HG03342 (cell line): ENCODE results near the gene MKLN1.
"Not testable (repeated sequence)": the region's sequence is repeated elsewhere in the genome, so short reads cannot be mapped to it uniquely, and the experiment has no call there.

ENCODE experiments used
- ATAC-seq: cut with Tn5 transposase; IDR thresholded peaks from one replicate; pipeline ENCODE4 v1.9.1; 2021; ENCODE audit warnings: mild to moderate bottlenecking, moderate library complexity; ENCODE audit not compliant: unreplicated experiment

Gene MKLN1

GRCh38 chr7:131497454-131497853 is 169.8 kb downstream of the MKLN1 start:
- ATAC-seq: no peak

GRCh38 chr7:131498237-131498885 is 170.7 kb downstream of the MKLN1 start:
- ATAC-seq: no peak

DNA sequence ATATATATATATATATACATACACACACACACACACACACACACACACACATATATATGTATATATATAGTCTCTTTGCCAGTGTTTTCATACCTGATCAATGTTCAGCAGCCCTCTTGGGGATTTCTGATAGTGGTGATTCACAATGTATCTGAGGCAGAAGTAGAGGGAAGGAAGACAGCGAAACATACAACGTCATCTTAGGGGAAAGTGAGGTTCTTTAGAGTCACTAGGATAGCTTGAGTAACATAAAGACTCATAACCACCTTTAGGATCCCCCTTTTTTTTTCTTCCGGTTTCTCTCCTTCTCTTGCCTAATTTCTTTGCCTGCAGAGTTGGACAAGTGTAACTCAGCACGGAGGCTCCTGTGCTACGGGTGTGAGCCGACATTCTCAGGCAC is 172.1 kb downstream of the MKLN1 start:
- ATAC-seq: no peak

DNA sequence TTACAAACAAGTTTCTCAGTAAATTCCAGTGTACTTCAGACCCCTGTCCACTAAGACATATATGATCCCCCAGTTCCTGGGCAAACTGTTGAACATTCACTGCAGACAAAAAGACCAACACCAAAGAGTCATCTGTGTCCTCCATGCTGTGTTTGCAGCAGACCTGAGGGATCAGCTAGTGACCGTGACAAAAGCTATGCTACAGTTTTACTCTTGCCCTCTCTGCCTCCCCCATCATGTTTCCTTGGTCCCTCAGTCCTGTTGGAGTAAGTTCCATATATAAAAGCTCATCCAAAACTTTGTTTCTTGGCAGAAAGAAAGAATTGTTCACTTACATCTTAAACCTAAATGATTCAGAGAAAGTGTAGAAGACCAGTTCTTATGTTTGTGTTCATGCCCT is 172.7 kb downstream of the MKLN1 start:
- ATAC-seq: no peak

DNA sequence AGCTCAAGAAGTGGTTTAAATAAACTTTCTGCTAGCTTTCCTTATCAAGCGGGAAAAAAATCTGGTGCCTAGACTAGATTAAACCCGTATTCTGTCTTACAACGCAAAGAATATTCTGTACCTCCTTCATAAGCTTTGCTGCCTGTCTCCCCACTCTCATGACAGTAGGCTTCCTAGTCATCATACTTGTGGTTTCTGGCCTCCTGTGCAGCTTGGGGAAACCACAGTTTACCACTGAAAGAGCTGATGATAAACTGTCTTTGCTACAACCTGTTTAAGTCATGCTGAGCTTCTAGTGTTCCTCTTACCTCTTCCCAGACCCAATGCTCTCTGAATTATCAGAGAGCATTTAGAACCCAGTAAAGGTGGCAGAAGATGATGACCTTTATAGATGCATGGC is 173.7 kb downstream of the MKLN1 start:
- ATAC-seq: peak; percentile 79

GRCh38 chr7:131501930-131502685 is 174.4 kb downstream of the MKLN1 start:
- no peak for ATAC-seq

- no peak for ATAC-seq
Measured at GRCh38 chr7:131502810-131503508, 175.3 kb downstream of the MKLN1 start.

- ATAC-seq: no peak
Measured at GRCh38 chr7:131503639-131504038, 176.0 kb downstream of the MKLN1 start.

DNA sequence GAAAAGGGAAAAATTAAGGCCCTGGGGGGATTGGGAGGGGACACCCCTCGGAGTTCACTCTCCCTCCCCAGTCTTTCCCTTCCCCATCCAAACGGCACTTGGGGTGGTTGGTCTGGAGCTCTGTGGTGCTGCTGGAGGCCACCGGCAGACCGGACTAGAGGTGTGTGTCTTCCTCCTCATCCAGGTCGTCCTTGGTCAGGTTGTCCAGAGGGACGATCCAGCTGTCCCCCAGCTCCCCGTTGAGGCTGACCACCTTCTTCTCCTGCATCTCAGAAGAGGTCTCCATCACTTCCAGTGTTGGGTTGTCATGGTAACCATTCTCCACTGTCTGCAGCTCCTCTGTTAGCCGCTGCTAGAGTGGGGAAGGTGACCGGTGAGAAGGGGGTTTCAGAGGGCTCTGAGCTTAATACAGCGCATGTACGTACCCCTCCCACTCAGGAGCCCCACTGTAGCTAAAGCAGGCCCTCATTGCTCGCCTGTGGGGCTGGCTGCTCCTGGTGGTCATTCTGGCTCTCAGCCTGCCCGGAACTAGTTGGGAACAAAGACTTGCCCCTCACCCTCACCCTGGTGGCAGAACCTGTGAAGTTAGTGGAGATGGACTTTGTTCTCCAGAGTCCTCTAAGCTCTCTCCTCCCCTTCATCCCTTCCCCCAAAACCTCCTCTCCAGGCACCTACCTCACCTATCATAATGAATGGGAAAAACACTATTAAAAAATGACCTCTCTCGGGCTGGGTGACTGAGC is 176.7 kb downstream of the MKLN1 start:
- ATAC-seq: no peak

GRCh38 chr7:131505037-131505620 is 177.5 kb downstream of the MKLN1 start:
- ATAC-seq: not testable (repeated sequence)

- ATAC-seq: no peak
Measured at GRCh38 chr7:131505636-131506557, 178.2 kb downstream of the MKLN1 start.

DNA sequence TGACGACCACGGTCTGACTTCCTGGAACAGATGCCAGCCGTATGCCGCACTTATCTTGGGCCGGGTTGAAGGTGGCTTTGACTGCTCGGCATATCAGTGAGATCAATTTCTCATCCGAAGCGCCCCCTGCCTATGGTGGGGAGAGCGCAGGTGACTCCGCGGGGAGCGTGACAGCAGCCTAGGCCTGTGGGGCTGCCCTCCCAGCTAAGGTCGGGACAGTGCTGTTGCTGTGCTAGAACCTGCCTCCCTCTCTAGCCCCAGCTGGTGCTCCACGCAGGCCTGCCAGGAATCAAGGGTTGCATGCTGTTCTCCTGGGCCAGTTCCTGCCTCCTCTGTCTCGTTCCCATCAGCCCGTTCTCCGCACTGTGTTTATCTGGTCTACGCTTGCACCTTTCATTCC is 178.9 kb downstream of the MKLN1 start:
- ATAC-seq: no peak

DNA sequence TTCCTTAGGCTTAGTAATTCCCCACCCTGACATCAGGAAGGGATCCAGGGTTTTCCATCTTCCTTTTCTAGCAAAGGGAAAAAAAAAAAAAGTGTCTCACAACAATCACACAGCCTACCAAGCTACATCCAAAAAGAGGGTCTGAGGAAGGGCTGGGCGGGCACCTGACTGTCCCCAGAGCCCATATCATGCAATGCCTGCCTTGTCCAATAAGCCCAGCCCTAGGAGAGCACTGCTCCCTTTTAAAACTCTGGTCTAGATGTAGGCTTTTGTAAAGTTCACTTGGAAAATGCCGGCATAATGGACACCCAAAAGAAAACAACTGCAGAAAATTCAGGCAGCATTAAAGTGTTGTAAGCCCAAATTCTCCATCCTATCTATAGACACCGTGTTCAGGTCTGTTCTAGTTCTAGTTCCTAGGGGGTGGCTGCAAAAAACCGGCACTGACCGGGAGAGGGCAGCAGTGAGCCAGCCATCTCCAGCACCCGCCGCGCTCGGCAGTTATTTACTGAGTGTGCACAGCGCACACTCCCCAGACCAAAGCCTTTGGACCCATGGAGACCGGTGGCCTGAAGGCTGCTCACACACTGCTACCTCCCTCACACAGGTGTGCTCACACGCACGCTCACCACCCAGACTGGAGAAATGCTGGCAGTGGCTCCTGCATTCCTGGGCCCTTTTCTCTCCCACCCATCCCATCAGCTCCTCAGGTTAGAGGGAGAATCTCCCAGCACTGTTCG is 180.1 kb downstream of the MKLN1 start:
- ATAC-seq: peak; percentile 64

DNA sequence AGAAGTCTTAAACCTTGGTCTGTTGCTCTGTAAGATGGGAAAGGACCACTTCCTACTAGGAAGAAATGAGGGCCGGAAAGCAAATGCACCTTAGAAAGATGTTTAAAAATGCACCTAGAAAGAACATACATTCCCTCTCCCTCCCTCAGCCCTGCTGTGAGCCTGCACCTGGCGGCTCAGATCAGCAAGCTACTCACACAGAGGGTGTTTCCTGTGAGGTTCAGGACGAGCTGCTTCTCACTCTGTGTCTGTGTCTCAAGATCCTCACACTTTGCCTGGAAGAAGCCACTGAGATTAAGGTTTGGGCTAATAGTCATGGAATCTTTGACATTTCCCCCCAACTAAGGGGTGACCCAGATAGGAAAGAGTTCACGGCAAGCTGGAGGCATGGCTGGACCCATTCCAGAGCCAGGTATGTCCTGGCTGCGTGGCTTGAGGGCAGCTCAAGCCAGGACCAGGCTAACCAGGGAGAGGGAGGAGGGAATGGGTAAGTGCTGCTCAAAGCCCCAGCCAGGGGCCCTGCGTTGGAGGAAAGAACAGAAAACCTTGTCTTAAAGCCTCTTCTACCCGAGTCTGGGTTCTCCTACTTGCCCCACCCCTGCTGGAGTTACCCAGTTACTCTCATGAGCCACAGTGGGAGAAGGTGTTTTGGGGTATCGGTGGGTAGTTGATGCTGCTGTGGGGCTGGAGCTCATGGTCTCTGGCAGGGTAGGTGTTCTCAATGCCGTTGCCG is 181.2 kb downstream of the MKLN1 start:
- no peak for ATAC-seq

- no peak for ATAC-seq
Measured at GRCh38 chr7:131509781-131510180, 182.1 kb downstream of the MKLN1 start.

GRCh38 chr7:131511071-131511470 is 183.4 kb downstream of the MKLN1 start:
- no peak for ATAC-seq

DNA sequence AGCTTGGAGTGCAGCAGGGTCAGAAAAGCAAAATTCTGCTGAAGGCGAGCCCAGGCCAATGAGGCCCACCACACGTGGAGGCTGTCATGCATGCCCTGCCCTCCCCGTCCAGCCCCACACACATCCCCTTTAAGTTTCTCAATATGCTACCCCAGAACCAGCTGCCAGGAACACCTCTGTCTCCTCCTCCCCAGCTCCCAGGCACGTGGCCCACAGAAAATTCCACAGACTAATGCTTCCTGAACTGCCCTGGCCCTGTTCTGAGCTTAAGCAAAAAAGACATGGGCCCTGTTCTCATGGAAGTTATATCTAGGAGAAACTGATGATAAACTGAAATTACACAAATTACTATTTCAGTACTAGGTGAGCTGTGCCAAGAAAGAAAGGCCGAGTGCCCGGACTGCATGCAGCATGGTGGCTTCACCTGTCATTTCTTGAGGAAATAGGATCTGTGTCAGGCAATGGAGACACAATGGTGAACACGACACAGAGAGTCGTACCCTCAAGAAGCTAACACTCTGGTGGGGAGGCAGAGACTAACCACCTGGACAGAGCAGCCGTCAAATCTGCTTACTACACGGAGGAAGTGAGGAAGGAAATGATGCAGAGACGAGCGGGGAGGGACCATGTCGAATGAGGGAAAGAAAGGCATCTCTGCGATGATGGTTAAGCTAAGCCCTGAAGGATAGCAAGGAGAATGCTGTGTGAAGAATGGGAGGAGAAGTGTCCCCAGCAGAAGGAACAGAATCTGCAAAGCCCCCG is 184.3 kb downstream of the MKLN1 start:
- no peak for ATAC-seq
